Measurements from ENCODE around the gene EPB42. TPM values are rescaled to one million over a fixed set of nuclear protein-coding genes. Genes with fewer than 3 reads are reported as not detected.
"Not testable (repeated sequence)": the region's sequence is repeated elsewhere in the genome, so short reads cannot be mapped to it uniquely, and the experiment has no call there.

Gene EPB42
- total and polyA plus RNA-seq, 5 experiments from 2014 or later = not detected

DNA sequence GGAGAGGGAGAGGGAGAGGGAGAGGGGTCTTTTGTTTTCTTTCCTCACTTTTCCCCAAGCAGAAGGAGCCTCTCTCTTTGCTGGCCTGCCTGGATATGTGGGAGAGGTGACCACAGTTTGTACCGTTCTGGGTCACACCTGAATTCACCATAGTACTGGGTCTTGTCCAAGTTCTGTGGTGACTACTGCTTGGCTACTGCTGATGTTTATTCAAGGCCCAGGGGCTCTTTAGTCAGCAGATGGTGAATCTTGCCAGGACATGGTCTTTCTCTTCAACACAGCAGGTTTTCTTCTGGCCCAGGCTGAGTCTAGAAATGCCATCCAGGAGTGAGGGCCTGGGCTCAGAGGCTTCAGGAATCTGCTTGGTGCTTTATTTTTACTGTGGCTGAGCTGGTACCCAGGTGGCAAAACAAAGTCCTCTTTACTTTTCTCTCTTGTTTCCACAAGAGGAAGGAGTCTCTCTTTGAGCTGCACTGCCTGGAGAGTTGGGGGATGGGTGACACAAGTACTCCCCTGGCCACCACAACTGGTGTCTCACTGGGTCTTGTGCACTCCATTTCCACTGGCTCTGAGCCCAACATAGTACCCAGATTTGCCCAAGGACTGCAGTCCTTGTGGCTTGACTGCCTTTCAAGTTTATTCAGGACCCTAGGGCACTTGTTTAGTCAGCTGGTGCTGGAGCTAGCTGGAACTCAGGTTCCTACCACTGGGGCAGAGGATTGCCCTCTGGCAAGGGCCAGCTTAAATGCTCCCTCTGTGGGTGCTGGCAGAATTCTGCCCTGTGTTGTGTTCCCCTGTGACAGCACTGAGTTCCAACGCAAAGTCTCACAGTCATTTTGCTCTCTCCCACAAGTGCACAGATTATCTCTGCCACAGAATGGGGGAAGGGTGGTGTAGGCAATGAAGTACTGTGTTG is 52.4 kb downstream of the EPB42 start:
- peaks cover 0 to 6% (median under 1%) of the 10 kb centered on the region in 4 donors for H3K4me1 Mint-ChIP-seq
- no peak for DNase-seq
- no peaks in the 10 kb centered on the region for H3K27me3 Mint-ChIP-seq
- ATAC-seq = no peak
- H3K36me3 Mint-ChIP-seq = peaks cover 11 to 61% (median 48%) of the 10 kb centered on the region in 3 donors
- POLR2A ChIA-PET = interaction anchor here (0.6 to 0.7 kb wide), 2 partner anchors 833 to 839 kb away, joined by 3 to 4 read pairs; no protein-coding TSS in a partner anchor
- no peak overlapping the region for H3K4me3 Mint-ChIP-seq
- peak overlapping the region in 4 of 10 donors; percentile 4 to 48 (median 14) for H3K27ac Mint-ChIP-seq
- H3K9me3 Mint-ChIP-seq = peaks cover 0 to 15% (median 3%) of the 10 kb centered on the region in 9 donors

DNA sequence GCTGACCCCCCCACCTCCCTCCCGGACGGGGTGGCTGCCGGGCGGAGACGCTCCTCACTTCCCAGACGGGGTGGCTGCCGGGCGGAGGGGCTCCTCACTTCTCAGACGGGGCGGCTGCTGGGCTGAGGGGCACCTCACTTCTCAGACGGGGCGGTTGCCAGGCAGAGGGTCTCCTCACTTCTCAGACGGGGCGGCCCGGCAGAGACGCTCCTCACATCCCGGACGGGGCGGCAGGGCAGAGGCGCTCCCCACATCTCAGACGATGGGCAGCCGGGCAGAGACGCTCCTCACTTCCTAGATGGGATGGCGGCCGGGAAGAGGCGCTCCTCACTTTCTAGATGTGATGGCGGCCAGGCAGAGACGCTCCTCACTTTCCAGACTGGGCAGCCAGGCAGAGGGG is 53.6 kb downstream of the EPB42 start:
- ATAC-seq, POLR2A ChIA-PET, H3K9me3 Mint-ChIP-seq, H3K27me3 Mint-ChIP-seq, H3K4me1 Mint-ChIP-seq, DNase-seq, H3K4me3 Mint-ChIP-seq, H3K27ac Mint-ChIP-seq: not testable (repeated sequence)
- peaks cover 6 to 63% (median 41%) of the 10 kb centered on the region in 3 donors for H3K36me3 Mint-ChIP-seq

DNA sequence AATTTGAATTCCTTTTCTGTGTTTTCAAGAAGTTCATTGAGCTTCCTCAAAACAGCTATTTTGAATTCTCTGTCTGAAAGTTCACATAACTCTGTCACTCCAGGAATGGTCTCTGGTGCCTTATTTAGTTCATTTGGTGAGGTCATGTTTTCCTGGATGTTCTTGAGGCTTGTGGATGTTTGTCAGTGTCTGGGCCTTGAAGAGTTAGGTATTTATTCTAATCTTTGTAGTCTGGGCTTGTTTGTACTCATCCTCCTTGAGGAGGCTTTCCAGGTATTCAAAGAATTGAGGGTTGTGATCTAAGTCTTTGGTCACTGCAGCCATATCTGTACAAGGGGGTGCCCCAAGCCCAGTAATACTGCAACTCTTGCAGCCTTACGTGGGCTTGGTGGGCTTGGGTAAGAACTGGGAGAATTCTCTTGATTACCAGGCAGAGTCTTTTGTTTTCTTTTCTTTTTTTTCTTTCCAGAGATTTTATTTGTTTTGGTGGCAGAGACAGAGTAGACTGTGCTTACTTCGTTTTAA is 55.0 kb downstream of the EPB42 start:
- H3K27me3 Mint-ChIP-seq = no peaks in the 10 kb centered on the region

DNA sequence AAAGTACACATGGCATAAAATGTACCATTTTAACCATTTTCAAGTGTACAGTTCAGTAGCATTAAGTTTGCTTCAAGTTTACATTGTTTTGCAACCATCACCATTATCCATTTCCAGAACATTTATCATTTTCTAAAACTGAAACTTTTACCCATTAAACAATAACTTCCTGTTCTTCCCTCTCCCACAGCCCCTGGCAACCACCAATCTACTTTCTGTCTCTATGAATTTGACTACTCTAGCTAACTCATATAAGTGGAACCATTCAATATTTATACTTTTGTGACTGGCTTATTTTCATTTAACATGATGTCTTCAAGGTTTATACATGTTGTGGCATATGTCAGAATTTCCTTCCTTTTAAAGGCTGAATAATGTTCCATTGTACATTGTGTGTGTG is 67.5 kb downstream of the EPB42 start:
- Mint-ChIP-seq H3K9me3 (no peaks in the 10 kb centered on the region), H3K4me3 (no peak overlapping the region), H3K27ac (no peak overlapping the region), H3K36me3 (peaks cover 6 to 59% (median 23%) of the 10 kb centered on the region in 3 donors), H3K27me3 (no peaks in the 10 kb centered on the region), H3K4me1 (peaks cover 5 to 15% (median 9%) of the 10 kb centered on the region in 4 donors)
- DNase-seq (no peak), ATAC-seq (no peak)
- POLR2A ChIA-PET = no interaction called here

More for the DNA sequence above, 55.0 kb downstream of the EPB42 start:
- POLR2A ChIA-PET = no interaction called here
- DNase-seq = no peak
- Mint-ChIP-seq H3K27ac (peak overlapping the region in 1 of 10 donors; percentile 31), H3K36me3 (peaks cover 6 to 64% (median 33%) of the 10 kb centered on the region in 3 donors), H3K4me3 (no peak overlapping the region), H3K9me3 (peaks cover 0 to 5% (median 0%) of the 10 kb centered on the region in 9 donors), H3K4me1 (peaks cover 0 to 6% (median under 1%) of the 10 kb centered on the region in 4 donors)
- no peak for ATAC-seq

DNA sequence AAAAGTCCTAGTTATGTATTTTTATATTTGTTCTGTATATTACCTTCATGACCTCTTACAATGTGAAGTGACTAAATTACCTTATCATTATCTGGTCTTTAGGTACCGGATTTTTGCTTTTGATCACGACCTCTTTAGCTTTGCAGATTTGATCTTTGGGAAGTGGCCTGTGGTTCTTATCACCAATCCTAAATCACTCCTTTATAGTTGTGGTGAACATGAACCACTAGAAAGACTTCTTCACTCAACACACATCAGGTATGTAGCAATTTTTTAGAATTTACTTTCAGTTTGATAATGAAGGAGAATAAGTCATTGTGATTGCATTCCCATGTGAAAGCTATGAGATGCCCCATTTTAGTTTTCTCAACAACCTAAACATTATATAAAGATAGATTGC is 69.1 kb downstream of the EPB42 start:
- peak in 5 of 10 donors; percentile 14 to 81 (median 61) for DNase-seq
- peaks cover 3 to 15% (median 9%) of the 10 kb centered on the region in 4 donors for H3K4me1 Mint-ChIP-seq
- peaks cover 6 to 61% (median 19%) of the 10 kb centered on the region in 3 donors for H3K36me3 Mint-ChIP-seq
- H3K27ac Mint-ChIP-seq = peak overlapping the region in 2 of 10 donors; percentile 44 to 59
- no peaks in the 10 kb centered on the region for H3K9me3 Mint-ChIP-seq
- ATAC-seq = peak; percentile 94 to 100
- peak overlapping the region in 8 of 10 donors; percentile 7 to 62 (median 34) for H3K4me3 Mint-ChIP-seq
- H3K27me3 Mint-ChIP-seq = no peaks in the 10 kb centered on the region
- POLR2A ChIA-PET = interaction anchor here (0.6 kb wide), 3 partner anchors 12 to 1756 kb away, joined by 3 to 4 read pairs (median 3); no protein-coding TSS in a partner anchor

DNA sequence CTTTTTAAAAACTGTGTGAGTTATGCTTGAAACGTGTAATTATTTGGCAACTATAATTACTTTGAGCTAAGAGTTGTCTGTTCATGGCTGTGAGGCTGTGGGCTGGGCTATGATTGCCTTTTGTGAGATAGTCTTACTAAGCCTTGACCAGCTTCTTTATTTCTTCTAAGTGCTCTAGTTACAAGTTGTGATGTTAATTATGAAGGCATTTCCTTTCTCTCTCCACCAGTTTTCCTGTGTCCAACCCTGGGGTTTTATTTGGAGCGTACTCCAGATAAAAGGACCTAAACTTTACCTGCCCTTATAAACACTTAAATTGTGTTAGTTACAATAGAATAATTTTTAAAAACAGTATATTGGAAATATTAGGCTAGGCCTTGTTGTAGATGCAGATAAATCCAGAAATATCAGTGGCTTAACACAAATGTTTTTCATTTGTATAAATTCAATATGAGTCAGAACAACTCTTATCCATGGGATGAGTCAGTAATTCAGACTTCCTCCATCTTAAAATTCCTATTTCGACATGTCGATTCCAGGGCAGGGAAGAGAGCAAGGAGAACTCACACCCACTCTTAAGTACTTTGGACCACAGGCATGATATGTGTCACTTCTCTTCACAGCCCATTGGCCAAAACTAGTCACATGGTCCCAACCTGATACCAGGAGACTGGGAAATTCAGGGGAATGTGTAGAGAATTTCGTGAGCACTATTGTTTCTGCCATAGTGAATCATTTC is 70.5 kb downstream of the EPB42 start:
- POLR2A ChIA-PET = interaction anchor here (0.6 kb wide), 1 partner anchor 38 kb away, joined by 4 read pairs; no protein-coding TSS in a partner anchor
- Mint-ChIP-seq H3K4me1 (peaks cover 3 to 15% (median 9%) of the 10 kb centered on the region in 4 donors), H3K36me3 (peaks cover 6 to 64% (median 27%) of the 10 kb centered on the region in 3 donors), H3K4me3 (no peak overlapping the region), H3K9me3 (no peaks in the 10 kb centered on the region), H3K27ac (no peak overlapping the region), H3K27me3 (no peaks in the 10 kb centered on the region)
- DNase-seq (no peak), ATAC-seq (no peak)

Other genes with a start within 250 kb of the EPB42 start
- gene UBR1, start 115.0 kb downstream of the EPB42 start, total RNA-seq = 10 to 100 TPM; 48.0 to 52.4 TPM
- gene UBR1, start 115.0 kb downstream of the EPB42 start, polyA plus RNA-seq = 10 to 100 TPM; 16.1 to 20.8 (median 17.2) TPM
- gene TMEM62, start 87.4 kb downstream of the EPB42 start, total RNA-seq = 10 to 100 TPM; 16.7 to 17.3 TPM
- gene TMEM62, start 87.4 kb downstream of the EPB42 start, polyA plus RNA-seq = 1 to 10 TPM; 1.6 to 5.8 (median 5.4) TPM
- gene CCNDBP1, start 35.6 kb downstream of the EPB42 start, total RNA-seq = 100 to 1,000 TPM; 132 to 143 TPM
- gene CCNDBP1, start 35.6 kb downstream of the EPB42 start, polyA plus RNA-seq = 100 to 1,000 TPM; 146 to 151 (median 147) TPM
- not detected for gene TGM5, start 45.9 kb upstream of the EPB42 start, total RNA-seq
- gene TGM5, start 45.9 kb upstream of the EPB42 start, polyA plus RNA-seq = not detected
- not detected for gene TGM7, start 81.2 kb upstream of the EPB42 start, total RNA-seq
- not detected for gene TGM7, start 81.2 kb upstream of the EPB42 start, polyA plus RNA-seq
- gene LCMT2, start 109.6 kb upstream of the EPB42 start, total RNA-seq = 10 to 100 TPM; 15.5 to 17.0 TPM
- gene LCMT2, start 109.6 kb upstream of the EPB42 start, polyA plus RNA-seq = 1 to 10 TPM; 2.1 to 3.5 (median 3.1) TPM
- gene ZSCAN29, start 150.0 kb upstream of the EPB42 start, total RNA-seq = 10 to 100 TPM; 33.0 to 40.2 TPM
- gene ZSCAN29, start 150.0 kb upstream of the EPB42 start, polyA plus RNA-seq = 1 to 10 TPM; 6.4 to 8.6 (median 7.4) TPM
- gene TUBGCP4, start 150.1 kb upstream of the EPB42 start, total RNA-seq = 10 to 100 TPM; 20.8 to 22.7 TPM
- 10 to 100 TPM in 1 of 3 donors, 1 to 10 TPM in 2; 7.6 to 15.0 (median 9.2) TPM for gene TUBGCP4, start 150.1 kb upstream of the EPB42 start, polyA plus RNA-seq

All from naive thymus-derived CD8-positive, alpha-beta T cell (primary cell).